Fibroblast of the aortic adventitia (primary cell): ENCODE data around the gene CMPK1. TPM values are rescaled to one million over a fixed set of nuclear protein-coding genes. Genes with fewer than 3 reads are reported as not detected.
A peak's percentile ranks its signal among the peaks of the same experiment; 100 is the strongest.
"Not testable (repeated sequence)": the region's sequence is repeated elsewhere in the genome, so short reads cannot be mapped to it uniquely, and the experiment has no call there.

ENCODE experiments used
- DNase-seq: peaks from one replicate; pipeline ENCODE4 v3.0.0-alpha.2; 2010; ENCODE audit warnings: low read depth
- H3K4me3 ChIP-seq: 2 replicates; pipeline ENCODE4 v1.5.1; 2011; ENCODE audit warnings: low read depth, mild to moderate bottlenecking, control low read depth, low read length, moderate library complexity
- CTCF ChIP-seq: IDR thresholded peaks from 2 replicates; pipeline ENCODE4 v1.5.1; 2011; ENCODE audit warnings: mild to moderate bottlenecking, low read length, control low read depth, inconsistent platforms; ENCODE audit not compliant: insufficient read depth
- total RNA-seq: library from RNA; depleted of rRNA; stranded (reverse); fragments of >200 nt; gene quantifications from 2 replicates; pipeline ENCODE4 v1.2.3, GENCODE V29; 2012; ENCODE audit warnings: low replicate concordance

CMPK1 gene
- total RNA-seq, 1 donor: 138 TPM

GRCh38 chr1:47313915-47314664 is 19.5 kb upstream of the CMPK1 start, which contains the start of gene STIL:
Gene STIL (minus strand): TSS chr1:47314147. CDS start chr1:47310319, 3,828 bp downstream.
- DNase-seq: peak; percentile 99
- peak within 1 kb of the TSS; percentile 94 for H3K4me3 ChIP-seq
- TF ChIP-seq CTCF: no peak

GRCh38 chr1:47317841-47318240 is 15.7 kb upstream of the CMPK1 start:
- DNase-seq: peak; percentile 94
- no peak for TF ChIP-seq CTCF

GRCh38 chr1:47319968-47320367 is 13.6 kb upstream of the CMPK1 start:
- not testable (repeated sequence) for DNase-seq, H3K4me3 ChIP-seq

More at GRCh38 chr1:47317841-47318240, 15.7 kb upstream of the CMPK1 start:
- H3K4me3 ChIP-seq: no peak overlapping the region

- H3K4me3 ChIP-seq: no peak overlapping the region
- DNase-seq: no peak
- TF ChIP-seq CTCF: no peak
Observed at GRCh38 chr1:47323599-47324031, 10.0 kb upstream of the CMPK1 start.

GRCh38 chr1:47324682-47325081 is 8.9 kb upstream of the CMPK1 start:
- no peak overlapping the region for H3K4me3 ChIP-seq
- DNase-seq: no peak
- TF ChIP-seq CTCF: no peak

- no peak for DNase-seq
- no peak for TF ChIP-seq CTCF
Observed at GRCh38 chr1:47325528-47325927, 8.1 kb upstream of the CMPK1 start.

GRCh38 chr1:47326271-47326670 is 7.3 kb upstream of the CMPK1 start:
- no peak for DNase-seq
- H3K4me3 ChIP-seq: no peak overlapping the region
- TF ChIP-seq CTCF: no peak

More at GRCh38 chr1:47325528-47325927, 8.1 kb upstream of the CMPK1 start:
- no peak overlapping the region for H3K4me3 ChIP-seq
